IMR-90 (cell line): ENCODE data around the gene SMG1. TPM values are rescaled to one million over a fixed set of nuclear protein-coding genes. Genes with fewer than 3 reads are reported as not detected.

Source experiments
- ATAC-seq: fragments of 200-7000 bp; cut with Tn5 transposase; 2 replicates; pipeline ENCODE4 v1.9.1; 2020; ENCODE audit warnings: low read depth, mild to moderate bottlenecking, moderate library complexity
- BruUV-seq: library from RNA; stranded (reverse); fragments of 400-500 nt; replicated peaks from 2 replicates; lab custom pipeline; 2021; lab: Mats Ljungman, UMichigan
- CTCF ChIA-PET: fragments of 300-600 bp; formaldehyde crosslinking; extraction: SDS; loops from one replicate; lab custom pipeline; 2021; ENCODE audit warnings: antibody characterized with exemption; lab: Yijun Ruan, JAX
- POLR2A ChIA-PET: fragments of 300-600 bp; sonication (Branson Sonifier 250); formaldehyde crosslinking; loops from one replicate; lab custom pipeline; 2022; ENCODE audit warnings: antibody characterized with exemption; ENCODE audit not compliant: unreplicated experiment; lab: Charles Lee
- DNase-seq: peaks from one replicate; pipeline ENCODE4 v3.0.0; 2013
- H2AFZ ChIP-seq: replicated peaks from 2 replicates; pipeline ENCODE3; 2013; ENCODE audit warnings: low read length, mild to moderate bottlenecking; ENCODE audit not compliant: poor library complexity
- H2AK5ac ChIP-seq: 2 replicates; pipeline ENCODE4 v1.6.1; 2013; ENCODE audit warnings: low read depth, low read length, inconsistent platforms
- H2AK9ac ChIP-seq: replicated peaks from 2 replicates; pipeline ENCODE3; 2013; ENCODE audit warnings: mild to moderate bottlenecking, low read depth, low read length, moderate library complexity; ENCODE audit not compliant: poor library complexity
- H2BK120ac ChIP-seq: 2 replicates; pipeline ENCODE4 v1.6.1; 2013; ENCODE audit warnings: low read depth, low read length, inconsistent platforms
- H2BK15ac ChIP-seq: 3 replicates; pipeline ENCODE4 v1.6.1; 2013; ENCODE audit warnings: low read depth, low read length, inconsistent platforms
- H2BK20ac ChIP-seq: 2 replicates; pipeline ENCODE4 v1.6.1; 2013; ENCODE audit warnings: low read depth, mild to moderate bottlenecking, inconsistent platforms, low read length, moderate library complexity
- H2BK5ac ChIP-seq: 2 replicates; pipeline ENCODE4 v1.6.1; 2013; ENCODE audit warnings: mild to moderate bottlenecking, low read depth, low read length, inconsistent platforms; ENCODE audit not compliant: poor library complexity, severe bottlenecking
- H3K14ac ChIP-seq: replicated peaks from 2 replicates; pipeline ENCODE4 v1.6.1; 2013; ENCODE audit warnings: low read depth, low read length, inconsistent platforms
- H3K18ac ChIP-seq: 2 replicates; pipeline ENCODE4 v1.6.1; 2013; ENCODE audit warnings: low read depth, low read length, control low read depth
- H3K23ac ChIP-seq: 2 replicates; pipeline ENCODE4 v1.6.1; 2013; ENCODE audit warnings: low read depth, low read length, inconsistent platforms
- H3K27ac ChIP-seq: 2 replicates; pipeline ENCODE4 v1.5.1; 2013; ENCODE audit warnings: mild to moderate bottlenecking, control low read depth, low read length; ENCODE audit not compliant: insufficient read depth
- H3K27me3 ChIP-seq: 2 replicates; pipeline ENCODE4 v1.6.1; 2013; ENCODE audit warnings: low read length; ENCODE audit not compliant: control insufficient read depth, insufficient read depth
- H3K36me3 ChIP-seq: 2 replicates; pipeline ENCODE4 v1.6.1; 2013; ENCODE audit warnings: low read length, mixed read lengths; ENCODE audit not compliant: control insufficient read depth, insufficient read depth
- H3K4ac ChIP-seq: 2 replicates; pipeline ENCODE4 v1.6.1; 2013; ENCODE audit warnings: low read depth, low read length, inconsistent platforms
- H3K4me1 ChIP-seq: 2 replicates; pipeline ENCODE4 v1.6.1; 2013; ENCODE audit warnings: low read length, mixed read lengths; ENCODE audit not compliant: control insufficient read depth, insufficient read depth
- H3K4me2 ChIP-seq: 2 replicates; pipeline ENCODE4 v1.6.1; 2013; ENCODE audit warnings: low read depth, mild to moderate bottlenecking, control low read depth, low read length, moderate library complexity
- H3K4me3 ChIP-seq: 2 replicates; pipeline ENCODE4 v1.5.1; 2013; ENCODE audit warnings: low read depth, mild to moderate bottlenecking, control low read depth, low read length, moderate library complexity; ENCODE audit not compliant: insufficient read depth
- H3K56ac ChIP-seq: 2 replicates; pipeline ENCODE4 v1.6.1; 2013; ENCODE audit warnings: low read length, inconsistent platforms; ENCODE audit not compliant: insufficient read depth; ENCODE audit errors: extremely low read depth
- H3K79me1 ChIP-seq, 2 experiments: 2 replicates each; pipeline ENCODE4 v1.6.1; 2013; ENCODE audit warnings: low read length in 2 of 2, inconsistent platforms in 1 of 2, low read depth in 1 of 2
- H3K9ac ChIP-seq: 2 replicates; pipeline ENCODE4 v1.6.1; 2013; ENCODE audit warnings: low read depth, low read length, control low read depth
- H3K9me1 ChIP-seq: 2 replicates; pipeline ENCODE4 v1.6.1; 2013; ENCODE audit warnings: low read length, inconsistent platforms; ENCODE audit not compliant: insufficient read depth
- H3K9me3 ChIP-seq: 2 replicates; pipeline ENCODE4 v1.6.1; 2013; ENCODE audit warnings: low read length; ENCODE audit not compliant: control insufficient read depth, insufficient read depth
- H4K20me1 ChIP-seq: 2 replicates; pipeline ENCODE4 v1.6.1; 2013; ENCODE audit warnings: low read length, inconsistent platforms; ENCODE audit not compliant: insufficient read depth
- H4K5ac ChIP-seq: 2 replicates; pipeline ENCODE4 v1.6.1; 2013; ENCODE audit warnings: mild to moderate bottlenecking, low read depth, low read length, control low read depth
- H4K8ac ChIP-seq, 2 experiments: 2 replicates each; pipeline ENCODE4 v1.6.1; 2013; ENCODE audit warnings: low read depth in 2 of 2, low read length in 2 of 2, control low read depth in 1 of 2, inconsistent platforms in 1 of 2
- H4K91ac ChIP-seq: 2 replicates; pipeline ENCODE4 v1.6.1; 2013; ENCODE audit warnings: low read depth, low read length, inconsistent platforms; ENCODE audit not compliant: insufficient read depth
- BHLHE40 ChIP-seq: fragments of 150-350 bp; IDR thresholded peaks from 2 replicates; pipeline ENCODE4 v1.6.1; 2016; ENCODE audit warnings: mild to moderate bottlenecking, low read depth, low read length
- CEBPB ChIP-seq: IDR thresholded peaks from 2 replicates; pipeline ENCODE4 v1.6.1; 2012; ENCODE audit warnings: low read depth, low read length, improper control_type of control experiment
- CHD1 ChIP-seq: IDR thresholded peaks from 2 replicates; pipeline ENCODE4 v1.6.1; 2012; ENCODE audit warnings: low read depth, low read length, improper control_type of control experiment
- FOS ChIP-seq: fragments of 150-350 bp; IDR thresholded peaks from 2 replicates; pipeline ENCODE4 v1.6.1; 2016; ENCODE audit warnings: low read depth, low read length
- MAFK ChIP-seq: IDR thresholded peaks from 2 replicates; pipeline ENCODE4 v1.6.1; 2012; ENCODE audit warnings: low read depth, low read length, improper control_type of control experiment
- MAZ ChIP-seq: IDR thresholded peaks from 2 replicates; pipeline ENCODE4 v1.6.1; 2012; ENCODE audit warnings: low read depth, mild to moderate bottlenecking, low read length, improper control_type of control experiment, moderate library complexity, borderline replicate concordance
- MXI1 ChIP-seq: IDR thresholded peaks from 2 replicates; pipeline ENCODE4 v1.6.1; 2012; ENCODE audit warnings: low read depth, mild to moderate bottlenecking, low read length, moderate library complexity, borderline replicate concordance
- NFE2L2 ChIP-seq: fragments of 150-350 bp; IDR thresholded peaks from 2 replicates; pipeline ENCODE4 v1.6.1; 2016; ENCODE audit warnings: low read depth, mild to moderate bottlenecking, low read length
- POLR2A ChIP-seq: IDR thresholded peaks from 2 replicates; pipeline ENCODE4 v1.6.1; 2012; ENCODE audit warnings: mild to moderate bottlenecking, low read depth, low read length
- RAD21 ChIP-seq: IDR thresholded peaks from 2 replicates; pipeline ENCODE4 v1.6.1; 2012; ENCODE audit warnings: low read length, improper control_type of control experiment
- RCOR1 ChIP-seq: IDR thresholded peaks from 2 replicates; pipeline ENCODE4 v1.6.1; 2012; ENCODE audit warnings: mild to moderate bottlenecking, low read length, improper control_type of control experiment; ENCODE audit not compliant: insufficient replicate concordance
- RFX5 ChIP-seq: IDR thresholded peaks from 2 replicates; pipeline ENCODE4 v1.8.0; 2012; ENCODE audit warnings: low read depth, mild to moderate bottlenecking, low read length, moderate library complexity
- SMC3 ChIP-seq: fragments of 150-350 bp; IDR thresholded peaks from 2 replicates; pipeline ENCODE4 v1.6.1; 2016; ENCODE audit warnings: low read depth, mild to moderate bottlenecking, antibody characterized with exemption, low read length, moderate library complexity
- WGBS, 2 experiments: methylation state at CpG; one replicate each; pipeline versions ENCODE4 v1.1.5 to v1.1.7; 2013; ENCODE audit warnings: missing lambda C conversion rate in 2 of 2; ENCODE audit not compliant: insufficient read length in 1 of 2; ENCODE audit errors: extremely low coverage in 2 of 2; 5-methylcytosine and 5-hydroxymethylcytosine counted together
- dilution Hi-C: fragments of 300-500 bp; cut with HindIII; formaldehyde crosslinking; loops from one replicate; pipeline ENCODE4 v1.14.3; 2018; ENCODE audit warnings: low sequenced_read_pairs; ENCODE audit not compliant: unreplicated experiment
- in situ Hi-C: fragments of 300-500 bp; cut with MboI; formaldehyde crosslinking; loops from 3 replicates; pipeline ENCODE4 v1.14.3; 2019; ENCODE audit warnings: low sequenced_read_pairs, inconsistent platforms, mixed read lengths
- intact Hi-C: fragments of 100-400 bp; cut with micrococcal nuclease; formaldehyde crosslinking; loops from 2 replicates; pipeline ENCODE4 v1.10.0; 2022
- polyA plus RNA-seq, 3 experiments: library from polyadenylated mRNA; depleted of rRNA; stranded (reverse); fragments of >200 nt; gene quantifications; 2 replicates each; pipeline ENCODE4 v1.2.3, GENCODE V29; 2012; ENCODE audit warnings: low replicate concordance in 1 of 3
- total RNA-seq: library from RNA; depleted of rRNA; stranded (reverse); fragments of >200 nt; gene quantifications from 2 replicates; pipeline ENCODE4 v1.2.3, GENCODE V29; 2012
- TF ChIP-seq, protein P1 (sequence below): conservative IDR thresholded peaks from 2 replicates; pipeline ENCODE4 v1.5.1; 2012; ENCODE audit warnings: mild to moderate bottlenecking, low read depth, low read length, improper control_type of control experiment
- TF ChIP-seq, protein P2 (sequence below): fragments of 150-350 bp; IDR thresholded peaks from 2 replicates; pipeline ENCODE4 v1.6.1; 2017; ENCODE audit warnings: mild to moderate bottlenecking, antibody characterized with exemption, low read length, low read depth
- TF ChIP-seq, protein P3 (sequence below): fragments of 150-350 bp; IDR thresholded peaks from 2 replicates; pipeline ENCODE4 v1.6.1; 2016; ENCODE audit warnings: low read depth, mild to moderate bottlenecking, low read length, moderate library complexity, borderline replicate concordance

The SMG1 gene
- total and polyA plus RNA-seq, 2 of the 4 experiments (the other 2 are of a cell fraction): 13.4 to 53.8 TPM

DNA sequence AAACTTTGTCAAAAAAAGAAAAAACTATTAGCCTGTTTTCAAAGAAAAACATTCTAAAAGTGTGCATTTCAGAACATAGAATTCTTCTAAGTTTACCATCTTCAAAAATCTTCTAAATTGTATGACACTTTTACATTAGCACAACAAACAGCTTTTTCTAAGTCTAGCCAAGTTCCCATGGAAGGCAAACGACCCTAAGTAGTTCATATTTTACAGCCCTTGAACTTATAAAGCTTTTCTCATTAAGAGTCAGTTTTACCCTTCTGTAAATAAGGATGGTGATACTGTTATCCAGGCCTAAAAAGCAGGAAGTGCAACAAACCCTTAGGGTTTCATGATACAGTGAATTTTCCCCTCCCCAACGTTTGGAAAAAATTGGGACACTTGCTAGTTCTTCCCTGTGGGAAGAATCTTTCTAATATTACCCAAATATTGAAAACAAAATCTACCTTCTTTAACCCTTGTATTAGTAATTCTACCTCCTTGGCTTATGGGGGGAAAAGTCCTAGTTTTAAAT, 120.9 kb downstream of the SMG1 start:
- no CpG with 5 or more reads among the region's 2 CpGs for WGBS, 2 experiments
- H3K36me3 ChIP-seq: peaks cover 13% of the 10 kb centered on the region
- no peak overlapping the region for H3K23ac ChIP-seq
- peaks cover 10% of the 10 kb centered on the region; the same call in 1 of the 2 replicates for H4K20me1 ChIP-seq
- H2AK5ac ChIP-seq: no peak overlapping the region
- in situ Hi-C loops (no loop called here), dilution Hi-C loops (no loop called here), intact Hi-C loops (loop anchor here (10.0 kb wide), 1 partner anchor 259 kb away; the partner anchor contains the start of gene COQ7)
- H2BK20ac ChIP-seq: no peak overlapping the region
- H3K18ac ChIP-seq: no peak overlapping the region
- H3K4me2 ChIP-seq: no peak overlapping the region
- H4K91ac ChIP-seq: no peak overlapping the region
- ChIA-PET CTCF (no interaction called here), POLR2A (no interaction called here)
- no peak overlapping the region for H4K5ac ChIP-seq
- no peak overlapping the region for H2BK15ac ChIP-seq
- TF ChIP-seq NFE2L2 (no peak), RFX5 (no peak), MAFK (no peak), MAZ (no peak), CHD1 (no peak), FOS (no peak), POLR2A (no peak), BHLHE40 (no peak), CEBPB (no peak), SMC3 (no peak), RCOR1 (no peak), RAD21 (no peak), MXI1 (no peak)
- TF ChIP-seq, protein P1, sequence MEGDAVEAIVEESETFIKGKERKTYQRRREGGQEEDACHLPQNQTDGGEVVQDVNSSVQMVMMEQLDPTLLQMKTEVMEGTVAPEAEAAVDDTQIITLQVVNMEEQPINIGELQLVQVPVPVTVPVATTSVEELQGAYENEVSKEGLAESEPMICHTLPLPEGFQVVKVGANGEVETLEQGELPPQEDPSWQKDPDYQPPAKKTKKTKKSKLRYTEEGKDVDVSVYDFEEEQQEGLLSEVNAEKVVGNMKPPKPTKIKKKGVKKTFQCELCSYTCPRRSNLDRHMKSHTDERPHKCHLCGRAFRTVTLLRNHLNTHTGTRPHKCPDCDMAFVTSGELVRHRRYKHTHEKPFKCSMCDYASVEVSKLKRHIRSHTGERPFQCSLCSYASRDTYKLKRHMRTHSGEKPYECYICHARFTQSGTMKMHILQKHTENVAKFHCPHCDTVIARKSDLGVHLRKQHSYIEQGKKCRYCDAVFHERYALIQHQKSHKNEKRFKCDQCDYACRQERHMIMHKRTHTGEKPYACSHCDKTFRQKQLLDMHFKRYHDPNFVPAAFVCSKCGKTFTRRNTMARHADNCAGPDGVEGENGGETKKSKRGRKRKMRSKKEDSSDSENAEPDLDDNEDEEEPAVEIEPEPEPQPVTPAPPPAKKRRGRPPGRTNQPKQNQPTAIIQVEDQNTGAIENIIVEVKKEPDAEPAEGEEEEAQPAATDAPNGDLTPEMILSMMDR: no peak
- TF ChIP-seq, protein P2, sequence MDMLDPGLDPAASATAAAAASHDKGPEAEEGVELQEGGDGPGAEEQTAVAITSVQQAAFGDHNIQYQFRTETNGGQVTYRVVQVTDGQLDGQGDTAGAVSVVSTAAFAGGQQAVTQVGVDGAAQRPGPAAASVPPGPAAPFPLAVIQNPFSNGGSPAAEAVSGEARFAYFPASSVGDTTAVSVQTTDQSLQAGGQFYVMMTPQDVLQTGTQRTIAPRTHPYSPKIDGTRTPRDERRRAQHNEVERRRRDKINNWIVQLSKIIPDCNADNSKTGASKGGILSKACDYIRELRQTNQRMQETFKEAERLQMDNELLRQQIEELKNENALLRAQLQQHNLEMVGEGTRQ: no peak
- TF ChIP-seq, protein P3, sequence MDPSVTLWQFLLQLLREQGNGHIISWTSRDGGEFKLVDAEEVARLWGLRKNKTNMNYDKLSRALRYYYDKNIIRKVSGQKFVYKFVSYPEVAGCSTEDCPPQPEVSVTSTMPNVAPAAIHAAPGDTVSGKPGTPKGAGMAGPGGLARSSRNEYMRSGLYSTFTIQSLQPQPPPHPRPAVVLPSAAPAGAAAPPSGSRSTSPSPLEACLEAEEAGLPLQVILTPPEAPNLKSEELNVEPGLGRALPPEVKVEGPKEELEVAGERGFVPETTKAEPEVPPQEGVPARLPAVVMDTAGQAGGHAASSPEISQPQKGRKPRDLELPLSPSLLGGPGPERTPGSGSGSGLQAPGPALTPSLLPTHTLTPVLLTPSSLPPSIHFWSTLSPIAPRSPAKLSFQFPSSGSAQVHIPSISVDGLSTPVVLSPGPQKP: no peak
- H3K14ac ChIP-seq: no peak overlapping the region
- ATAC-seq (no peak), DNase-seq (no peak)
- H3K27me3 ChIP-seq: no peaks in the 10 kb centered on the region
- H3K4me3 ChIP-seq: no peak overlapping the region
- no peaks in the 10 kb centered on the region for H3K9me3 ChIP-seq
- no peak overlapping the region for H4K8ac ChIP-seq
- H3K27ac ChIP-seq: no peak overlapping the region
- H3K9ac ChIP-seq: no peak overlapping the region
- no peak overlapping the region for H2AK9ac ChIP-seq
- no peak overlapping the region for H2BK120ac ChIP-seq
- no peak overlapping the region for H2AFZ ChIP-seq
- no peaks in the 10 kb centered on the region for H3K4me1 ChIP-seq
- H3K56ac ChIP-seq: no peak overlapping the region
- H2BK5ac ChIP-seq: no peak overlapping the region
- H3K4ac ChIP-seq: no peak overlapping the region
- peaks cover 3 to 14% of the 10 kb centered on the region in 2 experiments; a peak in 2 of 4 replicates for H3K79me1 ChIP-seq
- no TSS peak for BruUV-seq
- 0 out of 2 replicates have a peak, but pooled peaks cover 3% of the 10 kb centered on the region for H3K9me1 ChIP-seq
